ENCODE data around the gene UBE2M. TPM values are rescaled to one million over a fixed set of nuclear protein-coding genes. Genes with fewer than 3 reads are reported as not detected.

Gene UBE2M
- total and polyA plus RNA-seq, 4 donors, result 25.9 to 60.7 (median 55.7) TPM

DNA sequence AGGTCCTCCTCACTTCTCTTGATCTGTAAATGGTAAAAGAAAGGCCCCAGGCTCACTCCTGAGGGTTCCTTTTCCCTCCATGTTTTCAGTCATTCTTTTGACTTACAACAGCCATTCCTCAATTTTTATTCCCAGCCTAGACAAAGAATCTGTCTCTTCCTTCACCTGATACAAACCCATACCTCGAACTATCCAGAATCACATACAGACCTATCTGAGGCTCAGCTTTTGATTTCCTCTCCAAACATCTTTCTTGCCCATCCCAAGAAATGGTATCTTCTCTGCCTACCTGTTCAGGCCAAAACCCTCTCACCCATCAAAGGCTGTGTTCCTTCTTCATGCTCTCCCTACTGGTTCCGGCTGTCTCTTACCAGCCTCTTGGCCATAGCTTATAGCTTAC lies 5.8 kb downstream of the UBE2M start:
- Histone ChIP-seq H3K4me1 (ENCODE audit: control insufficient read depth in 5 of 5, insufficient read depth in 5 of 5, low read length in 5 of 5) (peaks cover 7 to 32% (median 9%) of the 10 kb centered on the region in 5 donors), H3K9me3 (ENCODE audit: control insufficient read depth in 4 of 4, insufficient read depth in 3 of 4, low read length in 3 of 4) (peaks cover 0 to 2% (median 0%) of the 10 kb centered on the region in 4 donors), H3K27me3 (ENCODE audit: control insufficient read depth in 3 of 3, insufficient read depth in 3 of 3, low read length in 2 of 3) (no peaks in the 10 kb centered on the region), H3K4me3 (no peak overlapping the region), H3K27ac (ENCODE audit: low read depth in 1 of 2, low read length in 1 of 2) (no peak overlapping the region), H3K9ac (ENCODE audit: insufficient read depth in 1 of 2, low read length in 2 of 2) (no peak overlapping the region), H3K36me3 (ENCODE audit: control insufficient read depth in 4 of 4, insufficient read depth in 4 of 4, low read length in 4 of 4) (peaks cover 13 to 59% (median 52%) of the 10 kb centered on the region in 4 donors)
- TF ChIP-seq, protein P1, sequence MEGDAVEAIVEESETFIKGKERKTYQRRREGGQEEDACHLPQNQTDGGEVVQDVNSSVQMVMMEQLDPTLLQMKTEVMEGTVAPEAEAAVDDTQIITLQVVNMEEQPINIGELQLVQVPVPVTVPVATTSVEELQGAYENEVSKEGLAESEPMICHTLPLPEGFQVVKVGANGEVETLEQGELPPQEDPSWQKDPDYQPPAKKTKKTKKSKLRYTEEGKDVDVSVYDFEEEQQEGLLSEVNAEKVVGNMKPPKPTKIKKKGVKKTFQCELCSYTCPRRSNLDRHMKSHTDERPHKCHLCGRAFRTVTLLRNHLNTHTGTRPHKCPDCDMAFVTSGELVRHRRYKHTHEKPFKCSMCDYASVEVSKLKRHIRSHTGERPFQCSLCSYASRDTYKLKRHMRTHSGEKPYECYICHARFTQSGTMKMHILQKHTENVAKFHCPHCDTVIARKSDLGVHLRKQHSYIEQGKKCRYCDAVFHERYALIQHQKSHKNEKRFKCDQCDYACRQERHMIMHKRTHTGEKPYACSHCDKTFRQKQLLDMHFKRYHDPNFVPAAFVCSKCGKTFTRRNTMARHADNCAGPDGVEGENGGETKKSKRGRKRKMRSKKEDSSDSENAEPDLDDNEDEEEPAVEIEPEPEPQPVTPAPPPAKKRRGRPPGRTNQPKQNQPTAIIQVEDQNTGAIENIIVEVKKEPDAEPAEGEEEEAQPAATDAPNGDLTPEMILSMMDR (IDR thresholded peaks at IDR 0.05; ENCODE audit: control extremely low read depth, extremely low read depth), result no peak
- 94 to 98% methylated on average over 2 of the region's 2 CpGs for WGBS, 2 donors
- no peak for ATAC-seq (ENCODE audit: insufficient read depth, low FRiP score)
- no peak for DNase-seq

DNA sequence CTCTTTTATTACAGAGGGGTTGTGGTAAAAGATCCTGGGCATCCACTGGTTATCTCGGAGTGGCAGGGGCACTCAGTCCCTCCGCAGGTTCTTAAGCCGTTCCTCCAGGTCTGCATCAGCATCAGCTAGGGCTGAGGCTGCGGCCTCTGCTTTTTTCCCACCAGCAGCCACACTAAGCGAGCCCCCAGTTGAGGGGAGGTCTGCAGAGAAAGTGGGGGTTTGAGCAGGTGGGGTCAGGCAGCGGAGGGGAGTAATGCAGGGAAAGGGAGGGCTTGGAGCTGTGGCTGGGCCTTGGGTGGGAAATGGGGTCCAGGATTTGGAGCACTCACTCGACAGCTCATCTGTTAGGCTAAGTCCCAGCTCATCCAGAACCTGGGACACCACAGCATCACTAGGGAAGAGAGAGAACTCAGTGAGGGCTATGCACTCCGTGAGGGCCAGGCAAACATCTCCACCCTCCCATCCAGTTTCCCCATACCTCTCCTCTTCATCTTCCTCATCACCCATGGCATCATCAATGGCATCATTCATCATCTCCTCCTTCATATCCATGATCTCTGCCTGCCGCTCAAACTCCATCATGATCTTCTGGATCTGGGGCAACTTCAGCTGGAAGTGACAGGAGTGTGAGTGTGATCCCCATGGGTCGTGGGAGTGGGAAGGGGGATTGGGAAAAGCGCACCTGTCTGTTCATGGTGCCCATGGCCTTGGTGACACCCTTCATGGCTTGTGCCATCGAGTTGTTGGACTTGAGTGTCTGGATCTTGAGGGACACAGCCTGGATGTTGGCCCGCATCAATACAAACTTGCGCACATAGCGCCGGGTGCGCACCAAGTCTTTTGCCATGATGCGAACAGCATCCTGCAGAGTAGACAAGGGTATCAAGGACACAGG lies 6.6 kb downstream of the UBE2M start:
- WGBS, 2 donors, result 95 to 96% methylated on average over 18 of the region's 18 CpGs
- TF ChIP-seq, protein P1 (IDR thresholded peaks at IDR 0.05; ENCODE audit: control extremely low read depth, extremely low read depth), result no peak
- Histone ChIP-seq H3K9ac (ENCODE audit: insufficient read depth in 1 of 2, low read length in 2 of 2) (no peak overlapping the region), H3K4me3 (no peak overlapping the region), H3K4me1 (ENCODE audit: control insufficient read depth in 5 of 5, insufficient read depth in 5 of 5, low read length in 5 of 5) (peaks cover 3 to 26% (median 9%) of the 10 kb centered on the region in 5 donors), H3K27ac (ENCODE audit: low read depth in 1 of 2, low read length in 1 of 2) (no peak overlapping the region), H3K9me3 (ENCODE audit: control insufficient read depth in 4 of 4, insufficient read depth in 3 of 4, low read length in 3 of 4) (peaks cover 0 to 2% (median 0%) of the 10 kb centered on the region in 4 donors), H3K36me3 (ENCODE audit: control insufficient read depth in 4 of 4, insufficient read depth in 4 of 4, low read length in 4 of 4) (peaks cover 13 to 65% (median 57%) of the 10 kb centered on the region in 4 donors), H3K27me3 (ENCODE audit: control insufficient read depth in 3 of 3, insufficient read depth in 3 of 3, low read length in 2 of 3) (no peaks in the 10 kb centered on the region)
- DNase-seq, result no peak
- no peak for ATAC-seq (ENCODE audit: insufficient read depth, low FRiP score)

DNA sequence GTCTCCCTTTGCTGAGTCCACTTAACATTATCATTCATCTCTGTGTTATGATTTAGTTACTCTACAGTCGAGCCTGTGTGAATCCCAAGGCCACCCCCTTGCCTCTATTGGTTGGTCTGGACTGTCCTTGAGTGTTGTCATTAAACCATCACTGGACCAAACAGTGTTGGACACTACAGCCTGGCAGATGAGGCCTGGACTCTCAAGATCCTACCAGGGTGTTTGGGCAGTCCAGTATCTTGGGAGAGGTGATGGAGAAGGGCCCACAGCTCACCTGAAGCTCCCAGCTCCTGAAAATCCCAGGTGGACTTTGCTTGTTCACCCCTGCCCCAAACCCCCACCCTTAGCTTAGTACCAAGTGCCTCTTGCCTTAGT lies 7.3 kb downstream of the UBE2M start:
- TF ChIP-seq, protein P1 (IDR thresholded peaks at IDR 0.05; ENCODE audit: control extremely low read depth, extremely low read depth), result no peak
- Histone ChIP-seq H3K9ac (ENCODE audit: insufficient read depth in 1 of 2, low read length in 2 of 2) (no peak overlapping the region), H3K27me3 (ENCODE audit: control insufficient read depth in 3 of 3, insufficient read depth in 3 of 3, low read length in 2 of 3) (no peaks in the 10 kb centered on the region), H3K4me1 (ENCODE audit: control insufficient read depth in 5 of 5, insufficient read depth in 5 of 5, low read length in 5 of 5) (peaks cover 8 to 29% (median 13%) of the 10 kb centered on the region in 5 donors), H3K36me3 (ENCODE audit: control insufficient read depth in 4 of 4, insufficient read depth in 4 of 4, low read length in 4 of 4) (peaks cover 13 to 60% (median 54%) of the 10 kb centered on the region in 4 donors), H3K27ac (ENCODE audit: low read depth in 1 of 2, low read length in 1 of 2) (no peak overlapping the region), H3K9me3 (ENCODE audit: control insufficient read depth in 4 of 4, insufficient read depth in 3 of 4, low read length in 3 of 4) (peaks cover 0 to 2% (median 0%) of the 10 kb centered on the region in 4 donors), H3K4me3 (no peak overlapping the region)
- ATAC-seq (ENCODE audit: insufficient read depth, low FRiP score) (no peak), DNase-seq (no peak)
- WGBS, 2 donors, result 68 to 77% methylated on average over 1 of the region's 1 CpG

Data from lung (tissue), 12 donors.